Body of pancreas (tissue), 4 donors: ENCODE results near the gene UMAD1. TPM values are rescaled to one million over a fixed set of nuclear protein-coding genes. Genes with fewer than 3 reads are reported as not detected.
"Not testable (repeated sequence)": the region's sequence is repeated elsewhere in the genome, so short reads cannot be mapped to it uniquely, and the experiment has no call there.

Experiments
- ATAC-seq: fragments of 150-250 bp; one replicate; pipeline ENCODE4 v1.9.1; 2016
- DNase-seq, 4 donors: peaks; one replicate each; pipeline ENCODE4 v3.0.0-alpha.2; 2019
- H3K27ac ChIP-seq, 4 donors: fragments of 200-600 bp; sonication (generic); 1 replicate in 3 of 4; 2 replicates in 1 of 4; pipeline versions ENCODE4 v1.5.1 to v1.6.1; 2016 to 2019; ENCODE audit warnings: mild to moderate bottlenecking in 1 of 4, mixed read lengths in 1 of 4, moderate library complexity in 1 of 4
- H3K27me3 ChIP-seq, 2 donors: fragments of 200-600 bp; sonication (generic); one replicate each; pipeline ENCODE4 v1.6.0; 2016; ENCODE audit warnings: mild to moderate bottlenecking in 1 of 2
- H3K36me3 ChIP-seq, 2 donors: fragments of 200-600 bp; sonication (generic); replicated peaks in 1 of 2; 2 replicates each; pipeline ENCODE4 v1.5.1; 2016; ENCODE audit warnings: low read depth in 2 of 2; ENCODE audit not compliant: insufficient read depth in 1 of 2
- H3K4me1 ChIP-seq: fragments of 200-600 bp; sonication (generic); one replicate; pipeline ENCODE4 v1.6.0; 2016
- H3K4me3 ChIP-seq, 2 donors: fragments of 200-600 bp; sonication (generic); 1 replicate in 1 of 2; 2 replicates in 1 of 2; pipeline ENCODE4 v1.5.1; 2016 to 2019
- H3K9me3 ChIP-seq, 3 donors: fragments of 200-600 bp; sonication (generic); 1 replicate in 2 of 3; 2 replicates in 1 of 3; pipeline ENCODE4 v1.5.1; 2016
- CTCF ChIP-seq, 7 experiments: fragments of 450-650 bp in 4 of 7; fragments of 200-600 bp in 3 of 7; sonication (generic) in 3 of 7; IDR thresholded peaks; one replicate each; pipeline ENCODE4 v1.5.1; 2016 to 2019; ENCODE audit warnings: antibody characterized with exemption in 7 of 7
- POLR2A ChIP-seq, 3 donors: fragments of 450-650 bp; IDR thresholded peaks; one replicate each; pipeline ENCODE4 v1.6.1; 2016; ENCODE audit warnings: antibody characterized with exemption in 3 of 3, mild to moderate bottlenecking in 2 of 3
- WGBS, 2 donors: methylation state at CpG; one replicate each; pipeline ENCODE4 v1.1.5; 2017; 5-methylcytosine and 5-hydroxymethylcytosine counted together
- intact Hi-C: fragments of 100-400 bp; cut with DNase I; formaldehyde crosslinking; loops from one replicate; pipeline ENCODE4 v1.15.1; 2023
- total RNA-seq, 2 donors: library from RNA; depleted of rRNA; stranded (reverse); fragments of >200 nt; gene quantifications; one replicate each; pipeline ENCODE4 v1.1.0, GENCODE V29; 2016

The UMAD1 gene
- total RNA-seq, 2 donors from 2014 or later: 15.8 to 34.8 TPM

- WGBS, 2 donors: 64 to 68% methylated on average over 7 of the region's 7 CpGs
- no peaks in the 10 kb centered on the region for H3K36me3 ChIP-seq
- no peak for TF ChIP-seq CTCF (IDR thresholded peaks at IDR 0.05)
- TF ChIP-seq POLR2A (IDR thresholded peaks at IDR 0.05): no peak
- H3K4me1 ChIP-seq: peaks cover 10% of the 10 kb centered on the region
- no peaks in the 10 kb centered on the region for H3K9me3 ChIP-seq
- DNase-seq (no peak), ATAC-seq (no peak)
- H3K4me3 ChIP-seq: no peak overlapping the region
- H3K27ac ChIP-seq: no peak overlapping the region
- no peaks in the 10 kb centered on the region for H3K27me3 ChIP-seq
- intact Hi-C loops: no loop called here
These were observed 175.5 kb downstream of the UMAD1 start for GRCh38 chr7:7816084-7816483.

- H3K9me3 ChIP-seq: no peaks in the 10 kb centered on the region
- H3K36me3 ChIP-seq: no peaks in the 10 kb centered on the region
- H3K27ac ChIP-seq: no peak overlapping the region
- H3K27me3 ChIP-seq: no peaks in the 10 kb centered on the region
- TF ChIP-seq CTCF (IDR thresholded peaks at IDR 0.05): no peak
- TF ChIP-seq POLR2A (IDR thresholded peaks at IDR 0.05): no peak
- no peak overlapping the region for H3K4me3 ChIP-seq
- H3K4me1 ChIP-seq: peaks cover 9% of the 10 kb centered on the region
- WGBS, 2 donors: 66 to 69% methylated on average over 7 of the region's 7 CpGs
- intact Hi-C loops: no loop called here
- no peak for ATAC-seq
- no peak for DNase-seq
These were observed 176.4 kb downstream of the UMAD1 start for GRCh38 chr7:7816816-7817536.

- Histone ChIP-seq H3K36me3 (no peaks in the 10 kb centered on the region), H3K27ac (no peak overlapping the region), H3K9me3 (no peaks in the 10 kb centered on the region), H3K27me3 (no peaks in the 10 kb centered on the region), H3K4me3 (no peak overlapping the region), H3K4me1 (peaks cover 10% of the 10 kb centered on the region)
- 76 to 89% methylated on average over 2 of the region's 2 CpGs for WGBS, 2 donors
- no peak for ATAC-seq
- intact Hi-C loops: no loop called here
- TF ChIP-seq POLR2A (IDR thresholded peaks at IDR 0.05) (no peak), CTCF (IDR thresholded peaks at IDR 0.05) (no peak)
- DNase-seq: no peak
These were observed 177.2 kb downstream of the UMAD1 start for GRCh38 chr7:7817748-7818147.

- H3K27me3 ChIP-seq, H3K36me3 ChIP-seq, H3K4me3 ChIP-seq, intact Hi-C loops, H3K27ac ChIP-seq, ATAC-seq, H3K9me3 ChIP-seq, DNase-seq: not testable (repeated sequence)
- 95 to 98% methylated on average over 2 of the region's 2 CpGs for WGBS, 2 donors
- H3K4me1 ChIP-seq: peaks cover 10% of the 10 kb centered on the region
These were observed 177.6 kb downstream of the UMAD1 start for GRCh38 chr7:7818179-7818578.

GRCh38 chr7:7819442-7820247 lies 179.1 kb downstream of the UMAD1 start:
- intact Hi-C loops: no loop called here
- Histone ChIP-seq H3K9me3 (no peaks in the 10 kb centered on the region), H3K4me1 (peaks cover 10% of the 10 kb centered on the region), H3K4me3 (no peak overlapping the region), H3K36me3 (no peaks in the 10 kb centered on the region), H3K27me3 (no peaks in the 10 kb centered on the region), H3K27ac (no peak overlapping the region)
- no peak for DNase-seq
- no peak for ATAC-seq
- TF ChIP-seq POLR2A (IDR thresholded peaks at IDR 0.05) (no peak), CTCF (IDR thresholded peaks at IDR 0.05) (no peak)
- WGBS, 2 donors: 77 to 80% methylated on average over 6 of the region's 6 CpGs
